Inflammatory macrophage treated with lipopolysaccharide for 4 hours (primary cell): ENCODE data around the gene MAP2K7.
"Not testable (repeated sequence)": the region's sequence is repeated elsewhere in the genome, so short reads cannot be mapped to it uniquely, and the experiment has no call there.

ENCODE experiments used
- DNase-seq: peaks from one replicate; pipeline ENCODE4 v3.0.0-alpha.2; 2020

Gene MAP2K7

DNA sequence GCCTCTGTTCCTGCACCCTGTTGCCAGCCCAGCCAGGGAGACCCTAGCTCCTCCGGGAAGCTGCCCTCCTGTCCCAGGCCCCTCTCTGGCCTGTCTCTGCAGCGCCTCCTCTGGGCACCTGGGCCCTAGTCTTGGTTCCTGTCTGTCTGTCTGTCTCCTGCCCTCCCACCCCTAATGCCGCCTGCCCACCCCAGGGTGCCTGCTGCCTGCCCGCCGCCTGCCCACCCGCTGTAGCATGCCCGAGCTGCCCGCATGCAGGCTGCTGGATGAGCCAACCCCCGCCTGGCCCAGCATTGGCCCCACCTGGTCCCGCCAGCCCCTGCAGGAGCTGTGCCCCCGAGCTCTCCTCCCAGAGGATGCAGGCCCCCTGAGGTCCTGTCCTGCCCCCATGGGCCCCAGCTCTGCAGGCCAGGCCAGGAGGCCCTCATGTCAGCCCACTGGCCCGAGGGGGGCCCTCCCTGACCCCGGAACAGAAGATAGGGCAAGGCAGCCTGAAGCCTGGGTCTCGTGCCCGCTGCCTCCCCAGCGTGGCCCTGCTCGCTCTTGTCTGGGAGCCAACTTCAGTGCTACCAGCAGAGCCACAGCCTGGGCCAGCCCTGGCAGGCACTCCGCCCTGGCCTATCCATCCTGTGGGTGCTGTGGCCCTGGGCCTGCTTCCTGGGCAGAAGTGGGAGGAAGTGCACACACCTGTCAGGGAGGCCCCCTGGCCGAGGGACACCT, 5.2 kb downstream of the MAP2K7 start:
- DNase-seq: no peak

DNA sequence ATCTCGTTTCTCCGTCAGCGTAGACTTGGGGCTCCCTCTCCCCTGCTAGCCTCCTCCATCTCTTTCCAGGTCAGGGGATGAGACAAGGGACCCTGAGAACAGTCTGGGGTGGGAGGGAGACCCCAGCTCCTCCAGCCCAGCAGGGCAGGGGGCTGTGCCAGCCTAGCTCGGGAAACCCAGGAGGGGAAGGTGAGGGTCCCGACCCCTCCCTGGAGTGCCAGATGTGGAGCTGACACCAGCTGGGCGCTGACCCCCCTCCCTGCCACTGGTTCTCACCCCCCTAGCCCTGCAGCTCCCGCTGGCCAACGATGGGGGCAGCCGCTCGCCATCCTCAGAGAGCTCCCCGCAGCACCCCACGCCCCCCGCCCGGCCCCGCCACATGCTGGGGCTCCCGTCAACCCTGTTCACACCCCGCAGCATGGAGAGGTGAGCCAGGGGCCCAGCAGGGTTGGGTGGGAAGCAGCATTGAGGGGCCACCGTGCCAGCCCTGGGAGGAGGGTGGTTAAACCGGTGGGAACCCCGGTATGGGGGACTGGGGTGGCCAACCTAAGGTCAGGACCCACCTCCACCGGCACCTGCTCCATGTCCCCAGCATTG, 5.9 kb downstream of the MAP2K7 start:
- DNase-seq: no peak

DNA sequence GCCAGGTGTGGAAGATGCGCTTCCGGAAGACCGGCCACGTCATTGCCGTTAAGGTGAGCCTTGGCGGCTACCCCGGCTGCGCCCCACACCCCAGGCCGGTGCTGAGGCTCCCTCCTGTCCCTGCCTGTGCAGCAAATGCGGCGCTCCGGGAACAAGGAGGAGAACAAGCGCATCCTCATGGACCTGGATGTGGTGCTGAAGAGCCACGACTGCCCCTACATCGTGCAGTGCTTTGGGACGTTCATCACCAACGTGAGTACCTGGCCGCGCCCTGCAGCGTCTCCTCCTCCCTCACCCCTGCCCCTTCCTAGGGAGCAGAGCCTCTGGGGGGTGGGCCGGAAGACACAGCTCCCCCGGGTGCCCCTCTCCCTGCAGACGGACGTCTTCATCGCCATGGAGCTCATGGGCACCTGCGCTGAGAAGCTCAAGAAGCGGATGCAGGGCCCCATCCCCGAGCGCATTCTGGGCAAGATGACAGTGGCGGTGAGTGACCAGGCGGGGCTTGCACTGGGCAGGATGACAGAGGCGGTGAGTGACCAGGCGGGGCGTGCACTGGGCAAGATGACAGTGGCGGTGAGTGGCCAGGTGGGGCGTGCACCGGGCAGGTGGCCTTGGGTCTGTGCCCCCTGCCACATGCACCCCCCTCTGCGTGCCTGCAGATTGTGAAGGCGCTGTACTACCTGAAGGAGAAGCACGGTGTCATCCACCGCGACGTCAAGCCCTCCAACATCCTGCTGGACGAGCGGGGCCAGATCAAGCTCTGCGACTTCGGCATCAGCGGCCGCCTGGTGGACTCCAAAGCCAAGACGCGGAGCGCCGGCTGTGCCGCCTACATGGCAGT, 6.9 kb downstream of the MAP2K7 start:
- no peak for DNase-seq

DNA sequence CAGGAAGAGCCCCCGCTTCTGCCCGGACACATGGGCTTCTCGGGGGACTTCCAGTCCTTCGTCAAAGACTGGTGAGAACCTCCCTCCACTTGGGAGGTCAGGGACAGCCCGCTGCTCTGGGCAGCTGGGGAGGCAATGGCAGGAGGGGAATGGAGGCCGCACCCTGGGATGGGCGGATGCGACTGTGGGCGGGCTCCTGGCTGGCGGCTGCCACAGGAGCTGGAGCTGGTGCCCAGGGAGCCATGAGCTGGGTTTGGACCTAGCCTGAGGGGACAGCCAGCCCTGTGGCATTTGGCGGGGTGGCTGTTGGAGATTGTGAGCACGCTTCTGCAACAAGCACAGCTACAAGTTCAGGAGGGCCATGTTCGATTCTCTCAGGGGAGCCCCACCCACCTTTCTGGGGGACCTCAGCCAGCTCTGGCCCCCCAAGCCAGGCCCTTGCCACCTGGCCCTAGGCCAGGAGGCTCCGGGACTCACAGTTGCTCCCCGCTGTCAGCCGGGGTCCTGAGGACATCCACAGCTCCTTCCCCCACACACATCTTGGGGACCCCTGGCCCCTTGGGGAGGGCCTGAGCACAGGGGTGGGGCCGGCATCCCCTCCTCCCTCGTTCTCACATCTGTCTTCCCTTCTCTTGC, 7.9 kb downstream of the MAP2K7 start:
- DNase-seq: no peak

DNA sequence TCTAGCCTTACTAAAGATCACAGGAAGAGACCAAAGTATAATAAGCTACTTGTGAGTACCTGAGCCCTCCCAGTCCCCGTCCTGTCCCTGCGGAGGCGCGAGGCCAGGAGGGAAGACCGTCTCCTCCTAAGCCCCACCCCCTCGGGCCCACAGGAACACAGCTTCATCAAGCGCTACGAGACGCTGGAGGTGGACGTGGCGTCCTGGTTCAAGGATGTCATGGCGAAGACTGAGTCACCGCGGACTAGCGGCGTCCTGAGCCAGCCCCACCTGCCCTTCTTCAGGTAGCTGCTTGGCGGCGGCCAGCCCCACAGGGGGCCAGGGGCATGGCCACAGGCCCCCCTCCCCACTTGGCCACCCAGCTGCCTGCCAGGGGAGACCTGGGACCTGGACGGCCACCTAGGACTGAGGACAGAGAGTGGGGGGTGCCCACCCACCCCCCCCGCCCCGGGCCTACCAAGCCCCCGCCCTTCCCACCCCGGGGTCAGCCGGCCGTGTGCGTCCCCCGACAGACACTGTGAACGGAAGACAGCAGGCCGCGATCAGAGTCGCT, 8.5 kb downstream of the MAP2K7 start:
- DNase-seq: no peak

DNA sequence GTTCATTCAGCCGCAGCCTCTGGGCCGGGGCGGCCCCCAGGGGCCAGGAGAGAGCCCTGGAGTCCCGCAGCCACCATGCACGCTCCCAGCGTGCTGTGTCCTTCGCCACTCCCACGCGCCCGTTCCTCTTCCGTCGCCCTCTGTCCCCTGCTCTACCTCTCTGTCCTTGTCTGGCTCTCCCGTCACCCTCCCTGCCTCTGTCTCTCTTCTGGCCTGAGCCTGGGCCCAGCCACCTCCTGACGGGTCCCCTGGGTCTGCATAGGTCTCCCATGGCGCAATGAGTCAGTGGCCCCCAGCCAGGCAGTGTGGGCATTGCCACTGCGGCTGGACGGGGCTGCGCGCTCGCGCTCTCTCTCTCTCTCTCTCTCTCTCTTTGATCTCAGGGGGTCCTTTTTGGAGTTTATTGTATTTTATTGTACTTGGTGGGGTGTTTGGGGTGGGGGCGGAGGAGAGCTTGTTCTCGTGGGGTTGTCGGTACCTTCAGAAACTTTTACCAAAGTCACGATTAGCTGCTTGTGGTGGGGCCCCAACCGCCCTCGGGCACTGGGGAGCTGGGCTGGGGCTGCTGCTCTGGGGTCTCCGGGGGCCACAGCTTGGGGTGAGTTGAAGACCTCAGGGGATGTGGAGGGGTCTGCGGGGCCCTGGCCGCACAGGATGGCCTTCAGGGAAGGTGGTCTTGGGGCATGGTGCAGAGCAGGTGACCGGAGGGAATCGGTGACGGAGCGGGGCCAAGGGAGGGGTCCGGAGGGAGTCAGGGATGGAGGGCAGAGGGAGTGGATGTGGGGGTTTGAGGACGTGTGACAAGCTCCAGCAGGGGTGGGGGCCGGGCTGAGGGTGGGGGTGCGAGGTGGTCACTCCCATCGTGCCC, 9.3 kb downstream of the MAP2K7 start:
- DNase-seq: no peak

DNA sequence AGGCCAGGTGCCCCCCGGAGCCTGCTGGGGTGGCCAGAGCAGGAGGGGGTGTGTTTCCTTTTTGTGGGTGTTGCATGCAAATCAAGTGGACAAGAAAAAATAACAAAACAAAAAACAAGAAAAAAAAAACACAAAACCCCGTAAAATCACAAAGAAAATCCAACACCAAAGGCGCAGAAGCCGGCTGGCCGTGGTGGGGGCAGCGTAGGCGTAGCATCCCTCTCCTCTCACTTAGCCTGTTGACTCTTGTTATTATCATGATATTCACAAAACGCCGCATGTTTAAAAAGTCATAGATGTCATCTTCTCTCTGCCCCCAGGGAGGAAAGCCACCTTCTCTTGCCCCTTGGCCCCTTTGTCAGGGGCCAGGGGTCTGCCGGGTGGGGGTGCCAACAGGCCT, 10.0 kb downstream of the MAP2K7 start:
- no peak for DNase-seq

DNA sequence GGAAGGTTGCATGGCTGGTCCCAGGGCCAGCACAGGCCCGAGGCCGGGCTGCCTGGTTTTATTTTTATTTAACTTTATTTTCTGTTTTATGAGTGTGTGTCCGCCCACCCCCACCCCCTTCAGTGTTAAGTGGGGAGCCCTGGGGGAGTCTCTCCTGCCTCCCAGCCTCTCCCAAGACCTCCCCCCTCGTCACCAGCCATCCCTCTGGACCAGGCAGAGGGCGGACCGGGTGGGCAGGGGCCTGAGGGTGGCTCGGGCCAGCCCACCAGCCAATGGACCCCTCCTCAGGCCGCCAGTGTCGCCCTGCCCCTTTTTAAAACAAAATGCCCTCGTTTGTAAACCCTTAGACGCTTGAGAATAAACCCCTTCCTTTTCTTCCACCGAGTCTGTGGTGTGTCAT, 10.4 kb downstream of the MAP2K7 start:
- DNase-seq: no peak

DNA sequence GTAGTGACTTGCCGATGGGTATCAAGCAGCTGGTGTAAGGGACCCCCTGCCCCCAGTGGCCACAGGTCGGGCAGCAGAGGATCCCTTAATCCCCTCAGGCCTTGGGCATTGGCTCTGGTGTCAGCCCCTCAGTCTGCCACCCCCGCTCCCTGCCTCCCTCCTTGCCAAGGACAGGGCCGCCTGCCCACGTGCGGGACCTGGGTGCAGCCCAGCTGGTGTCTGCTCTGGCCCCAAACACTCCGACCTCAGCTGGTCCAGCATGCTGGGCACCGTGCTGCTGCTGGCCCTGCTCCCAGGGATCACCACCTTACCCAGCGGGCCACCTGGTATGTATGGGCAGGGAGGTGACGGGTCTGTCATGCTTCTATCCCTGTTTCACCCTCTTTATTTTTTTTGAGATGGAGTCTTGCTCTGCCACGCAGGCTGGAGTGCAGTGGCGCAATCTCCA, 10.9 kb downstream of the MAP2K7 start, which contains the start of gene TGFBR3L:
Gene TGFBR3L, plus strand, starts transcription at position 233 of the 448 bp plus-strand sequence.
- no peak for DNase-seq

DNA sequence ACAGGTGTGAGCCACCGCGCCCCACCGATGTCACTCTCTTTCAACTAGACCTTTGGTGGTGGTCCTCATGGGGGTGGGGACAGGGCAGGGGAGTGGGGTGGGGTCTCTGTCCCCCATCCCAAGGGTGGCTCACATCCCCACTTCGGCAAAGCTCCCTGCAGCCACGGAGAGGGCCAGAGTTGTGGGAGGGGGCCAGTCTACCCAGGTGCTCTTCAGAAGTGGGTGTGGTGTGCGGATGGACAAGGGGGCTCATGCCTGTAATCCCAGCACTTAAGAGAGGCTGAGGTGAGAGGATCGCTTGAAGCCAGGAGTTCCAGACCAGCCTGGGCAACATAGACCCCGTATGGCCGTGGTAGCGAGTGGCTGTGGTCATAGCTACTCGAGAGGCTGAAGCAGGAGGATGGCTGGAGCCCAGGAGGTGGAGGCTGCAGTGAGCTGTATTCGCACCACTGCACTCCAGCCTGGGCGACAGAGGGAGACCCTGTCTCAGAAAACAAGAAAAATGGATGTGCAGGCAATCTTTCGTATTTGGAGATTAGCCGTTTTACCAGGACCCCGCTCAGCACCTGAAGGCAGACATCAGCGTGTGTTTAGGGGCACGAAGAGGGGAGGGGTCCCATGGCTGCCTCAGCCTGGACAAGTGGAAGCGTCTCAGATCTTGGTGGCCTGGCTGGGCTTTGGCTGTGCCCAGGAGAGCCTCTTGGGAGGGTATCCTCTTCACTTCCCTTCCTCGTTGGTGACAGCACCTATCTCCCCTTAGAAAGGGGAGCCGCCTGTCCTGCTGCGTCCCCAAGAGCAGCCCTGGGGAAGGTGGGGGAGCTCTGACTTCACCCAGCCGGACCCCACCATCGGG, 11.8 kb downstream of the MAP2K7 start:
- DNase-seq: no peak

DNA sequence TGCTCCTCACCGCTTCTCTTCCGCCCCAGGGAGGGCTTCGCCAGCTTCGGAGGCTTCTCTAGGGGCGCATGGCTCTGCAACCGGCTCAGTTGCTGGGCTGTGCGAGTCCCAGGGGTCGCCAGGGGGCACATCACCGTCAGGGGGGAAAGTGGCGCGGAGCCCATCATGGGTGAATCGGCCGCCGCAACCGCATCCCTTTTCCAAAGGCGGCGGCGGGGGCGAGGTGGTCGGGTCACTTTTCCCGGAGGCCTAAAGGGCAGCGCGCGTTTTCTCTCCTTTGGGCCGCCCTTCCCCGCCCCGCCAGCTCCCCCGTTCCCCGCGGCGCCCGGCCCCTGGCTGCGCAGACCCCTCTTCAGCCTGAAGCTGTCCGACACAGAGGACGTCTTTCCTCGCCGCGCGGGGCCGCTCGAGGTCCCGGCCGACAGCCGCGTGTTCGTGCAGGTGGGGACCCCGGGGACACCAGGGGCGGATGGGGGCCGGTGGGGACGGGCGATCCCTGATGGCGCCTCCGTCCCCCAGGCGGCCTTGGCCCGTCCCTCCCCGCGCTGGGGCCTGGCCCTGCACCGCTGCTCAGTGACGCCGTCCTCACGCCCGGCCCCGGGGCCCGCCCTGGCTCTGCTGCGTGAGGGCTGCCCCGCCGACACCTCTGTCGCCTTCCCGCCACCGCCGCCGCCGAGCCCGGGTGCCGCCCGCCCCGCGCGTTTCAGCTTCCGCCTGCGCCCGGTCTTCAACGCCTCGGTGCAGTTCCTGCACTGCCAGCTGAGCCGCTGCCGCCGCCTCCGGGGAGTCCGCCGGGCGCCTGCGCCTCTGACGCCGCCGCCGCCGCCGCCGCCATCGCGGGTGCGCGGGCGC, 12.7 kb downstream of the MAP2K7 start:
- peak; percentile 55 for DNase-seq

DNA sequence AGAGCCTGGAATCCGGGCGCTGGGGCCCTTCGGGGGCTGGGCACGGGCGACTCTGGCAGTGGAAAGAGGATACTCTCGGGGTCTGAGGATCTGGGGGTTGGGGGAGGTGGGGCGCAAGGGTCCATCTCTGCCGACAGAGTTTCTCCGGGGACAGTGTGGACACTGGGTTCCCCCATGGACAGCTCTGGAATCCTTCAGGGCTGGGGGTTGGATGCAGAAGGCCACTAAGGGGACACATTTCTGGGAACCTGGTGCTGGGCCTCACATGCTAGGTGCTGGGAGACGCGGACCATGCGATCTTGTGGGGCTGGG, 13.2 kb downstream of the MAP2K7 start:
- no peak for DNase-seq

DNA sequence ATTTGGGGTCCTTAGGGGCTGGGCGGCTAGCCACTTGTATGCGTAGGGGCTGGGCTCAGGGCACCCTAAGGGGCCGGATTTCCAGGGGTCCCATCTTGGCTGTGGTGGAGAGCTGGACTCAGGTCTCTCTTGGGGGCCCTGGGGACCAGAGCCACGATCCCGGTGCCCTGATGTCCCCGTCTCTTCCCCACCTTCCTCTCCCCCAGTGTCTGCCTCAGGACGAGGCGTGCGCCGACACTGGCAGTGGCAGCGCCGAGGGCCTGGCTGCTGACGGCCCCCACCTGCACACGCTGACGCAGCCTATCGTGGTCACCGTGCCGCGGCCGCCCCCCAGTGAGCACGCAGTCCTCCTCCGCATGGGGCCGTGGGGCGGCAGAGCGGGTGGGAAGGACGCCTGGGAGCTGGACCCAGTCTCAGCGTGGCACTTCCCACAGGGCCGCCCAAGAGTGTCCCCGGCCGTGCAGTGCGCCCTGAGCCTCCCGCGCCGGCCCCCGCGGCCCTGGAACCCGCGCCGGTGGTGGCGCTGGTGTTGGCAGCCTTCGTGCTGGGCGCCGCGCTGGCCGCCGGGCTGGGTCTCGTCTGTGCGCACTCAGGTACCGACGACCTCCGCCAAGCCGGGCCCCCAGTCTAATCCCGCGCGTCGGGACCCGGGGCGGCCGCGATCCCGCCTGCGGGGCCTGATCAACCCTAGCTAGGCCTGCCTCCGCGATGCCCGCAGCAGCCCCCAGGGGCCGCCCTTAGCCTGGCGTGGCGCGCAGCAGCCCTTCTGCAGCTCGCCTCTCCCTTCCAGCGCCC, 13.8 kb downstream of the MAP2K7 start:
- DNase-seq: peak; percentile 46

DNA sequence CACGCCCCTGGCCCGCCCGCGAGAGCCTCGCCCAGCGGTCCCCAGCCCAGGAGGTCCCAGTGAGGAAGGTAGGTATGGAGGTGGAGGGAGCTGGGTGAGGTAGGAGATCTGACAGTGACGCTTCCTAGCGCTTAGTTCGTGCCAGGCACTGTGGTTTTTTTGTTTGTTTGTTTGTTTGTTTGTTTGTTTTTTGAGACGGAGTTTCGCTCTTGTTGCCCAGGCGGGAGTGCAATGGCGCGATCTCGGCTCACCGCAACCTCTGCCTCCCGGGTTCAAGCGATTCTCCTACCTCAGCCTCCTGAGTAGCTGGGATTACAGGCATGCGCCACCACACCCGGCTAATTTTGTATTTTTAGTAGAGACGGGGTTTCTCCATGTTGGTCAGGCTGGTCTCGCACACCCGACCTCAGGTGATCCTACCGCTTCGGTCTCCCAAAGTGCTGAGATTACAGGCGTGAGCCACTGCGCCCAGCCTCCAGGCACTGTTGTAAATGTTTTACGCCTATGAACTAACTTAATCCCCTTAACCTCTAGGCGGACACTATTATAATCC, 14.5 kb downstream of the MAP2K7 start:
- not testable (repeated sequence) for DNase-seq

DNA sequence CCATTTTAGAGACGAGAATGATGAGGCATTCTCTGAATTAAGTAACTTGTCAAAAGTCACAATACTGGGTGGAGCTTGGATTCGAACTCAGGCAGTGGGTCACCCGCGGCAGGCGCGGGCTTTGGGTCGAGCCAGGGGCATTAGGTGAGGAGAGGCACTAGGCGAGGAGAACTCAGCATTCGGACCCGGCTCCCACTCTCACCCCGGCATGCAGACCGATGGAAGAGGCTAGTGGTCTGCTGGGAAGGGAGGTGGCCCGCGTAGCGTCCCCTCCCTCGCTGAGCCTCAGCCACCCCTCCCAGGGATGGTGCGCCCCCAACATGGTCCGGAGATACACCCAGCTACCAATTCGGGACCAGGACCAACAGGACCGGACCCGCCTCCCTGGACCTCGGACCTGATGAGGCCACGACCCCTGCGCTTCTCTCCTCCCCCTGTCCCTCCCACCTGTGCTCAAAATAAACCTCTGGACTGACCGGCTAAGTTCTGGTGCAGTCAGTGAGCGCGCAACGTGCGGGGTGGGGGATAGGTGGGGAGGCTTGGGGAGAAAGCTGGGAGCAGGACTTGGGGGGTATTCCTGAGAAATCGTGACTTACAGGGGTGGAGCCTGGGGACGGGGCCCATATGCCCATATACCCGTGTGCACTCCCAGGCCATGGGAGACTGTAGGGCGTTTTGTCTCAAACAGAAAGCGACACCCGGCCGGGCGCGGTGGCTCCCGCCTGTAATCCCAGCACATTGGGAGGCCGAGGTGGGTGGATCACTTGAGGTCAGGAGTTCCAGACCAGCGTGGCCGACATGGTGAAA, 15.1 kb downstream of the MAP2K7 start:
- DNase-seq: no peak

DNA sequence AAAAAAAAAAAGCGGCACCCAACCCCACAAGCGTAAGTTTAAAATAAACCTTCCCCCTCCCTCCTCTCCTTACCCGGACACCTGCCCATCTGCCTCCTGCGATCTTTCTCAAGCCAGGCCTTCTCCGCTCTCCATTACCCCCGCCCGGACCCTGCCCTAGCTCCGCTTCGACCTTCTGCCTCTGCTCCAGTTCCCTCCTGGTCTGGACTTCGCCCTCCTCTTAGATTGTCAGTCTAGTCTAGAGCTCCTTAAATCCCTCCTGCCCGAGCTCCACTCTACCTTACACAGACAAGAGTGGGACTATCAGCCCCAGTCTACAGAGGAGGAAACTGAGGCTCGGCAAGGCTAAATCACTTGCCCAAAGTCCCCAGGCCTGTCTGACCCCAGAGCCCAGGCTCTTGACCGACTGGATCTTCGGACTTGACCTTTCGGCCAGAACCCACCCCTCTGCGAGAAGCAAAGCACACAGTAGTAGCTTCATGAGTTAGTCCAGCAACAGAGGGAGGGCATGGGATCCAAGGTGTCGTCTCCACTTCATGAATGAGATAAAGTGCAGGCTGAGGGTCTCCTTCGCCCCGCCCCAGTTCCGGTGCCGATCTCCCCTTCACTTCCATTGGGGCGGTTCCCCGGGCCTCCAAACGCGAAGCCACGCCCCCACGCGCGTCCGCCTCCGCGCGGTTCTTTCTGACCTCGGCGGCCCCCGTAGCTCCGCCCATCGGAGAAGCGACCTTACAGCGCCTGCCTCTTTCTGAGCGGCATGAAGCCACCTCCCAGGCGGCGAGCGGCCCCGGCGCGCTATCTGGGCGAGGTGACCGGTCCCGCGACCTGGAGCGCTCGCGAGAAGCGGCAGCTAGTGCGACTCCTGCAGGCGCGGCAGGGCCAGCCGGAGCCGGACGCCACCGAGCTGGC, 16.2 kb downstream of the MAP2K7 start, which contains the start of gene SNAPC2:
Gene SNAPC2, plus strand, starts transcription at position 729 of the 909 bp plus-strand sequence. Its CDS starts 29 bp downstream, at position 758.
- peak; percentile 93 for DNase-seq
